ENCODE results near the gene MAP7.

Gene MAP7

GRCh38 chr6:136343700-136344099 is 206.5 kb downstream of the MAP7 start:
- no peak for DNase-seq (ENCODE audit: low read depth in 1 of 2, low spot score in 1 of 2)

- no peak for DNase-seq (ENCODE audit: low read depth in 1 of 2, low spot score in 1 of 2)
Measured at GRCh38 chr6:136343275-136343674, 206.9 kb downstream of the MAP7 start.

GRCh38 chr6:136341967-136342366 is 208.3 kb downstream of the MAP7 start:
- no peak for DNase-seq (ENCODE audit: low read depth in 1 of 2, low spot score in 1 of 2)

GRCh38 chr6:136341367-136341766 is 208.9 kb downstream of the MAP7 start:
- DNase-seq (ENCODE audit: low read depth in 1 of 2, low spot score in 1 of 2), result no peak

GRCh38 chr6:136338486-136338885 is 211.7 kb downstream of the MAP7 start:
- DNase-seq (ENCODE audit: low read depth in 1 of 2, low spot score in 1 of 2), result no peak

GRCh38 chr6:136337606-136338005 is 212.6 kb downstream of the MAP7 start:
- no peak for DNase-seq (ENCODE audit: low read depth in 1 of 2, low spot score in 1 of 2)

GRCh38 chr6:136337121-136337520 is 213.1 kb downstream of the MAP7 start:
- no peak for DNase-seq (ENCODE audit: low read depth in 1 of 2, low spot score in 1 of 2)

GRCh38 chr6:136335736-136336363 is 214.4 kb downstream of the MAP7 start:
- DNase-seq (ENCODE audit: low read depth in 1 of 2, low spot score in 1 of 2), result no peak

- DNase-seq (ENCODE audit: low read depth in 1 of 2, low spot score in 1 of 2), result no peak
Measured at GRCh38 chr6:136334853-136335252, 215.4 kb downstream of the MAP7 start.

- no peak for DNase-seq (ENCODE audit: low read depth in 1 of 2, low spot score in 1 of 2)
Measured at GRCh38 chr6:136334465-136334846, 215.8 kb downstream of the MAP7 start.

GRCh38 chr6:136333824-136334464 is 216.3 kb downstream of the MAP7 start:
- DNase-seq (ENCODE audit: low read depth in 1 of 2, low spot score in 1 of 2), result no peak

GRCh38 chr6:136331461-136331860 is 218.8 kb downstream of the MAP7 start:
- no peak for DNase-seq (ENCODE audit: low read depth in 1 of 2, low spot score in 1 of 2)

- DNase-seq (ENCODE audit: low read depth in 1 of 2, low spot score in 1 of 2), result no peak
Measured at GRCh38 chr6:136330634-136331033, 219.6 kb downstream of the MAP7 start.

GRCh38 chr6:136326038-136326553 is 224.1 kb downstream of the MAP7 start:
- DNase-seq (ENCODE audit: low read depth in 1 of 2, low spot score in 1 of 2), result no peak

- no peak for DNase-seq (ENCODE audit: low read depth in 1 of 2, low spot score in 1 of 2)
Measured at GRCh38 chr6:136324686-136325380, 225.4 kb downstream of the MAP7 start.

- no peak for DNase-seq (ENCODE audit: low read depth in 1 of 2, low spot score in 1 of 2)
Measured at GRCh38 chr6:136323431-136324112, 226.7 kb downstream of the MAP7 start.

GRCh38 chr6:136319732-136320131 is 230.5 kb downstream of the MAP7 start:
- DNase-seq (ENCODE audit: low read depth in 1 of 2, low spot score in 1 of 2), result no peak

GRCh38 chr6:136318676-136319075 is 231.5 kb downstream of the MAP7 start:
- no peak for DNase-seq (ENCODE audit: low read depth in 1 of 2, low spot score in 1 of 2)

GRCh38 chr6:136317971-136318370 is 232.3 kb downstream of the MAP7 start:
- no peak for DNase-seq (ENCODE audit: low read depth in 1 of 2, low spot score in 1 of 2)

GRCh38 chr6:136317021-136317694 is 233.1 kb downstream of the MAP7 start:
- peak in 1 of 2 donors; percentile 21 for DNase-seq (ENCODE audit: low read depth in 1 of 2, low spot score in 1 of 2)

GRCh38 chr6:136315594-136315993 is 234.6 kb downstream of the MAP7 start:
- DNase-seq (ENCODE audit: low read depth in 1 of 2, low spot score in 1 of 2), result no peak
